Small intestine (tissue), 7 donors: Measurements from ENCODE around the gene PIERCE2. TPM values are rescaled to one million over a fixed set of nuclear protein-coding genes. Genes with fewer than 3 reads are reported as not detected.
"Not testable (repeated sequence)": the region's sequence is repeated elsewhere in the genome, so short reads cannot be mapped to it uniquely, and the experiment has no call there.

Experiments used
- DNase-seq, 2 donors: peaks; one replicate each; pipeline versions ENCODE4 v3.0.0 to v3.0.0-alpha.2; 2013
- FAIRE-seq: peaks from 2 replicates; lab custom pipeline; 2012; peaks lifted over from hg19 to GRCh38; lab: Jason Lieb, UNC
- H3K27ac ChIP-seq, 3 donors: one replicate each; pipeline ENCODE4 v1.5.1; 2013; ENCODE audit warnings: low read length in 2 of 3, mild to moderate bottlenecking in 2 of 3, control low read depth in 1 of 3, inconsistent platforms in 1 of 3, low read depth in 1 of 3, moderate library complexity in 1 of 3
- H3K27me3 ChIP-seq, 3 donors: one replicate each; pipeline ENCODE4 v1.6.1; 2013; ENCODE audit warnings: low read length in 3 of 3, inconsistent platforms in 1 of 3; ENCODE audit not compliant: control insufficient read depth in 3 of 3, insufficient read depth in 3 of 3
- H3K36me3 ChIP-seq, 3 donors: one replicate each; pipeline ENCODE4 v1.6.1; 2013; ENCODE audit warnings: low read length in 3 of 3, inconsistent platforms in 1 of 3, low read depth in 1 of 3, mild to moderate bottlenecking in 1 of 3, moderate library complexity in 1 of 3; ENCODE audit not compliant: control insufficient read depth in 3 of 3, insufficient read depth in 2 of 3
- H3K4me1 ChIP-seq, 3 donors: one replicate each; pipeline ENCODE4 v1.6.1; 2013; ENCODE audit warnings: low read length in 2 of 3, inconsistent platforms in 1 of 3, low read depth in 1 of 3, mild to moderate bottlenecking in 1 of 3, moderate library complexity in 1 of 3; ENCODE audit not compliant: control insufficient read depth in 3 of 3, insufficient read depth in 2 of 3
- H3K4me3 ChIP-seq, 3 donors: one replicate each; pipeline ENCODE4 v1.5.1; 2013; ENCODE audit warnings: low read length in 3 of 3, control low read depth in 1 of 3, inconsistent platforms in 1 of 3, low read depth in 1 of 3, mild to moderate bottlenecking in 1 of 3, moderate library complexity in 1 of 3
- H3K9me3 ChIP-seq, 2 donors: one replicate each; pipeline ENCODE4 v1.6.1; 2013; ENCODE audit warnings: low read depth in 1 of 2, low read length in 1 of 2; ENCODE audit not compliant: control insufficient read depth in 2 of 2, insufficient read depth in 1 of 2
- WGBS, 3 donors: extraction: QIAGEN DNeasy Blood & Tissue Kit; methylation state at CpG; one replicate each; pipeline ENCODE4 v1.1.7; 2013; 5-methylcytosine and 5-hydroxymethylcytosine counted together
- polyA plus RNA-seq, 4 donors: library from polyadenylated mRNA; stranded (reverse) in 3 of 4; unstranded in 1 of 4; fragments of 200-250 nt in 3 of 4; fragments of 120-200 nt in 1 of 4; gene quantifications; one replicate each; pipeline versions ENCODE4 v1.2.1 to v1.2.3, GENCODE V29; 2013
- donor health status: healthy with polysubstance abuse.
- donor health status: control.
- donor health status: control.
- donor health status: Bipolar disorder and iron deficiency.
- donor health status: healthy.

The PIERCE2 gene
- polyA plus RNA-seq, 4 donors, result 1.5 to 6.7 (median 3.0) TPM

- DNase-seq (no peak), FAIRE-seq (no peak)
- H3K27ac ChIP-seq, result no peak overlapping the region
- no peaks in the 10 kb centered on the region for H3K4me1 ChIP-seq
- no peaks in the 10 kb centered on the region for H3K9me3 ChIP-seq
- no peaks in the 10 kb centered on the region for H3K27me3 ChIP-seq
- H3K4me3 ChIP-seq, result no peak overlapping the region
- H3K36me3 ChIP-seq, result peaks cover 3 to 15% (median 14%) of the 10 kb centered on the region in 3 donors
Observed at GRCh38 chr15:55381595-55381994, 26.7 kb upstream of the PIERCE2 start.

- Histone ChIP-seq H3K9me3 (no peaks in the 10 kb centered on the region), H3K4me3 (no peak overlapping the region), H3K27me3 (no peaks in the 10 kb centered on the region), H3K27ac (no peak overlapping the region), H3K36me3 (peaks cover 3 to 12% (median 10%) of the 10 kb centered on the region in 3 donors), H3K4me1 (no peaks in the 10 kb centered on the region)
- WGBS, 3 donors, result 96 to 98% (median 97%) methylated on average over 2 of the region's 2 CpGs
- DNase-seq (no peak), FAIRE-seq (no peak)
Observed at GRCh38 chr15:55383687-55384086, 24.6 kb upstream of the PIERCE2 start.

GRCh38 chr15:55387027-55387426 is 21.3 kb upstream of the PIERCE2 start:
- no peaks in the 10 kb centered on the region for H3K4me1 ChIP-seq
- FAIRE-seq (no peak), DNase-seq (no peak)
- H3K27ac ChIP-seq, result no peak overlapping the region
- peaks cover 3 to 7% (median 5%) of the 10 kb centered on the region in 3 donors for H3K36me3 ChIP-seq
- H3K27me3 ChIP-seq, result no peaks in the 10 kb centered on the region
- H3K4me3 ChIP-seq, result no peak overlapping the region
- H3K9me3 ChIP-seq, result no peaks in the 10 kb centered on the region

- no peaks in the 10 kb centered on the region for H3K27me3 ChIP-seq
- FAIRE-seq (no peak), DNase-seq (no peak)
- H3K4me3 ChIP-seq, result no peak overlapping the region
- H3K27ac ChIP-seq, result no peak overlapping the region
- H3K4me1 ChIP-seq, result no peaks in the 10 kb centered on the region
- H3K36me3 ChIP-seq, result peaks cover 3 to 5% (median 3%) of the 10 kb centered on the region in 3 donors
- H3K9me3 ChIP-seq, result no peaks in the 10 kb centered on the region
Observed at GRCh38 chr15:55389264-55389607, 19.1 kb upstream of the PIERCE2 start.

- Histone ChIP-seq H3K4me1 (peaks cover 0 to 3% (median 0%) of the 10 kb centered on the region in 3 donors), H3K36me3 (no peaks in the 10 kb centered on the region), H3K4me3 (no peak overlapping the region), H3K27me3 (no peaks in the 10 kb centered on the region), H3K27ac (no peak overlapping the region), H3K9me3 (peaks cover 0 to 3% of the 10 kb centered on the region in 2 donors)
- DNase-seq, result no peak
- 100% methylated on average over 1 of the region's 1 CpG for whole genome bisulfite sequencing, 3 donors
- FAIRE-seq, result no peak
Observed at GRCh38 chr15:55394694-55395093, 13.6 kb upstream of the PIERCE2 start.

GRCh38 chr15:55398243-55398642 is 10.1 kb upstream of the PIERCE2 start:
- no peak for DNase-seq
- 95 to 96% (median 95%) methylated on average over 5 of the region's 5 CpGs for WGBS, 3 donors
- FAIRE-seq, result no peak
- Histone ChIP-seq H3K9me3 (peaks cover 0 to 3% of the 10 kb centered on the region in 2 donors), H3K27me3 (no peaks in the 10 kb centered on the region), H3K4me3 (no peak overlapping the region), H3K4me1 (peaks cover 0 to 5% (median 0%) of the 10 kb centered on the region in 3 donors), H3K36me3 (no peaks in the 10 kb centered on the region), H3K27ac (no peak overlapping the region)

GRCh38 chr15:55400050-55400449 is 8.2 kb upstream of the PIERCE2 start:
- H3K4me1 ChIP-seq, H3K27ac ChIP-seq, DNase-seq, H3K4me3 ChIP-seq, H3K36me3 ChIP-seq, H3K9me3 ChIP-seq, FAIRE-seq, H3K27me3 ChIP-seq: not testable (repeated sequence)
- 85 to 93% (median 90%) methylated on average over 8 of the region's 8 CpGs for WGBS, 3 donors

- WGBS, 3 donors, result 61 to 88% (median 86%) methylated on average over 1 of the region's 1 CpG
- no peak for FAIRE-seq
Observed at GRCh38 chr15:55401786-55402246, 6.5 kb upstream of the PIERCE2 start.

GRCh38 chr15:55402707-55403106 is 5.6 kb upstream of the PIERCE2 start:
- Histone ChIP-seq H3K9me3 (no peaks in the 10 kb centered on the region), H3K36me3 (no peaks in the 10 kb centered on the region), H3K4me3 (no peak overlapping the region), H3K4me1 (peaks cover 0 to 2% (median 2%) of the 10 kb centered on the region in 3 donors), H3K27me3 (no peaks in the 10 kb centered on the region), H3K27ac (no peak overlapping the region)
- FAIRE-seq (no peak), DNase-seq (no peak)

More at GRCh38 chr15:55401786-55402246, 6.5 kb upstream of the PIERCE2 start:
- Histone ChIP-seq H3K4me1 (peaks cover 0 to 2% (median 2%) of the 10 kb centered on the region in 3 donors), H3K4me3 (no peak overlapping the region), H3K27me3 (no peaks in the 10 kb centered on the region), H3K36me3 (no peaks in the 10 kb centered on the region), H3K9me3 (no peaks in the 10 kb centered on the region), H3K27ac (no peak overlapping the region)
- no peak for DNase-seq
